HG02840 (cell line): ENCODE results near the gene COPG1.

Experiments
- ATAC-seq: cut with Tn5 transposase; IDR thresholded peaks from one replicate; pipeline ENCODE4 v1.9.1; 2021; ENCODE audit warnings: mild to moderate bottlenecking, moderate library complexity, moderate number of reproducible peaks; ENCODE audit not compliant: unreplicated experiment, low FRiP score

The COPG1 gene

DNA sequence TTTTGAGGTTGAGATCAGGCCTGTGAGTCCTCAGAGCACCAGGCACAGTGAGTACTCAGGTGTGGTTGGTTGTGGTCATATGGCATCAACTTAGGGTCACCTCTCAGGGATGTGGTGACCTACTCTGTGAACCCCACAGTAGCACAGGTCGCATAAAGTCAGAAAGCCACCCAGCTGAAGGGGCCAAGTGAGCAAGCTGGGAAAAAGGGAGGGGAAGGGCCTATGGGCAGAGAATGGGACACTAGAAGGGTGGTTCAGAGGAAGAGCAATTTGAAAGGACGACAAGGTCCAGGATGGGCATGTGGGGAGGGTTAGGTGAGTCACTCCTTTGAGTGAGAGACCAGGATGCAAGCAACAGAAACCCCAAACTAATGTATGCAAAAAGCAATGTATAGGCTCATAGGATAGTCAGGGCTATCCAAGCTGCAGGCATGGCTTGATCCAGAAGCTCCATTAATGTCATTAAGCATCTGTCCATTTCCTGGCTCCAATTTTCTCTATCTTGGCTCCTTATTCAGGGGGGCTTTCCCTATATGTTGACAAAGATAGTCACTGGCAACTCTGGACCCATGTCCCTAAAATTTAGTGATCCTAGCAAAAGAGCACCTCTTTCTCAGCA is 62.7 kb downstream of the COPG1 start:
- no peak for ATAC-seq

DNA sequence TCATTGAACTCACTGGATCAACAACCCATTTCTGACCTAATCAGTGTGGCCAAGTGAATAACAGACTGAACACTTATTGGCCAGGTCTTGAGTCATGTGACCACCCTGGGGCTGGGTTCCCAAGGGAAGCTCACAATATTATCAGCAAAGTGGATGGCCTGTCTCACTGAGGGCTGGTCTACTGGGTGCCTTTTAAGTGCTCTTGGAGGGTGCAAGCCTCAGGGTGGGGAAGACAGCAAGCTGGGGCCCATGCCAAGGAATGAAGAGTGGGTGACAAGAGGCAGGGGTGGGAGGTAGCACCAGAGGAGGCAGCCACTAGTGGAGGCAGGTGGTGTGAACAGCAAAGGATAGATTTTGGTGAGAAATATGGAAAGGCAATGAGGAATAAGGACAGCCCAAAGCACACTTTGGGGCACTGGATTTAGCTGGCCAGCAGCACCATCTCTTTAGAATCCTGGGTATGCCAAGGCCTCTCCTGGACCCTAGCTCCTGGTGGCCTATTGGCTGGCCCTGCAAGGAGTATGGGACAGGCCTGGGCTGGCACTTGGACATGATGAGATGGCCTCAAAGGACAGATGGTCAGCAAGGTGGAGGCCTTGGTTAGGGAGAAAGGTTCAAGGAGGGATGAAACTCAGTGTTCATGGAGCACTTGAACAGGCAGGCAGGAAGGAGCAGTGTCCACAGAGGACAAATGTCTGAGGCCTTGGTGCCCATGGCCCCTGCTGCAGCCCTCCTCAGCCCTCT is 63.4 kb downstream of the COPG1 start:
- no peak for ATAC-seq

DNA sequence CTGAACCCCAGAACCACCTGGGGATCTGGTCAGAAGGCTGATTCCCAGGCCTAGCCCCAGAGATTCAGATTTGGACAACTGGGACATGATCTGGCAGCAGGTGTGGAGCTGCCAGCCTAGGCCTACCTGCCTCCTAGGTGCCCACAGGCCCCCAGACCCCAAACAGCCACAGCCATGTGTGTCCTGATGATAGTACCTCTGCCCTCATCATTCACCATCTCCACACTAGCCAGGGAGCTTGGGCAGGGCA is 63.9 kb downstream of the COPG1 start:
- no peak for ATAC-seq

DNA sequence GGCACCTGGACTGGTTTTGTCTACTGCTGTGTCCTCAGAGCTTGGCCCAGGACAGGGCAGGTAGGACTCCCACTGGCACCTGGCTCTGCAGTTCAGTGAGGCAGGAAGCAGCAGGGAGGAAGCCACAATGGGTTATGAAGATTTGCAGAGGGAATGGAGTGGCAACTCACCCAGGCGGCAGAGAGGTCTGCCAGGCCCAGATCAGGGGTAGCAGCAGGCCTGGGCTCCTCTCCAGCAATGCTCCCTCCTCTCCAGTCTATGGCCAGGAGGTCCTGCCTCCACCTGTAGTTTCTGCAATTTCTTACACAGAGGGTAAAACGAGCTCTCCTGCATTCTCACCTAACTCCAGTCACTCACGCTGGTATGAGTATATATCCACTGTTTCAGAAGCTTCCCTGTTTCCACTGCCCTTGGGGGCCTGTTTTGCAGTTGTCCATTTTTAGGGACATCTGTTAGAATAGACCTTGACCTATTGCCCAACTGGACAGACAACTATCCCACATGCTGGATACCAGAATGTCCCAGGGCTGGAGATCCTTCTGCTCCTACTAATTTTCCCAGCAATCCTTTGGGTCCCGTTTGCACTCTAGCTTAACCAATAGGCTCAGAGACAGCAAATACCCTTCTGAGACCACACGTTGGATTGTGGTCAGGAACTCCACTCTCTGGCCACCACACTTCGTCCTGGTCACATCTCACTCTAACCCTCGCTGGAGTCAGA is 64.4 kb downstream of the COPG1 start:
- no peak for ATAC-seq

DNA sequence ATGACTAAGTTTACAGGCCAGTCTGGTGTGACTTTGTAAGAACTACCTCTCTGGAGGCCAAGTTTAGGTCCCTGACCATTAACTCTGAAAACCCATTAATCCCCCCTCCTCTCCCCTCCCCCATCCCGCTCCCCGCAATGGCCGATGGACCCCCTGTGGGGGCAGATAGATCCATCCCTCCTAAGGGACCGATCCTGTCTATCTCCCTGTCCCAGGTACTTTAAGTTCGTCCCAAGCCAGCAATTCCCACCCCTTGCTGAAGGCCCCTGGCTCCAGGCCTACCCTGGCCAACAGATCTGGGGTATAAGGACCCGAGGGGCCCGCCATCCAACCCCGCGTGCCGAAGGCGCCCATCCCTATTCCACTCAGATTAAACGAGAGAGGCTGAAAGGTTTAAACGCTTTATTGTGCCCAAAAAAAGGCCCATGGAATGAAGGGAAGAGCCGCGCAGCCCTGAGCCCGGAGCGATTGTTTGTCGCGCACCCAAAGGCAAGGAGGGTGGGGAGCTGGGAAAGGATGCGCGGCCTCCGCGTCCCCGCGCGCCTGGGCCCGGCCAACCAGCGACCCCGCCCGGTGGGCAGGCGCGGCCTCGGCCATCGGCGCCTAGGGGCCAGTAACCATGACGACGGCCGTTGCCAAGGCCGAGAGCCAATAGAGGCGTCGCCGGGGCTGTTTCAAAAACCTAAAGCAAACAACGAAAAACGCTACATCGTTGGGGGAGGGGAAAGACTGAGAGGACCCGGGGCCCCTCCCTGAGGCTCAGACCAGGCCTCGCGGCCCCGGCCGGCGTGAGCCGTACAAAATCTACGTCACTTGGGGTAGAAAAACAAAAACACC is 65.2 kb downstream of the COPG1 start:
- no peak for ATAC-seq

DNA sequence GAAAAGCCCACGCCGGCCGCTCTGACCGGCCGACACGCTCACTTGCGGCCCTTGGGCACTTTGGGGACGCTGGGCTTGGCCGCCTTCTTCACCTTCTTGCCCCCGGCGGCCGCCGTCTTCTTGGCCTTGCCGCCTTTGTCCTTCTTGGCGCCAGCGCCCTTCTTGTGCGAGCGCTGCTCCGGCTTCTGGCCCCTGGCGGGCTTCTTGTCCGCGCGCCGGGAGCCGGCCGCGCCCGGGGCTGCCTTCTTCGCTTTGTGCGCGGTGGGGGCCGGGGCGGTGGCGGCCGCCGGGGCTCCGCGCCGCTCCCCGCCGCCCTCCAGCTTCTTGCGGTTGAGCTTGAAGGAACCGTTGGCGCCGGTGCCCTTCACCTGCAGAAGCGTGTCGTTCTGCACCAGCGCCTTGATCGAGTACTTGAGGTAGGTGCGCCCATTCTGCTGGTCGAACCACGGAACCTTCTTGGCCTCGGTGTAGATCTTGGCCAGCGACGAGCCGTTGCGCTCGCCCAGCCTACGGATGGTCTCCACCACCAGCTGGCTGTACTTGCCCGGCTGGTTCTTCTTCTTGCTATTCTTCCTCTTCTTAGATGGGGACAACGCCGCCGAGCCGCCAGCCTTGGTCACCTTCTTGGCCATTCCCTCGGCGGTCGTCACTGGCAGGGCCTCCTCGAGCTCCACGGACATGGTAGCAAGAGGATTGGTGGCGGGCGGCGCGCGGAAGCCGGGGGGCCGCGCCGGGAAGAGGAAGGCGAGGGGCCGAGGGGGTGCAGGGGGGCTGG is 66.0 kb downstream of the COPG1 start:
- no peak for ATAC-seq

DNA sequence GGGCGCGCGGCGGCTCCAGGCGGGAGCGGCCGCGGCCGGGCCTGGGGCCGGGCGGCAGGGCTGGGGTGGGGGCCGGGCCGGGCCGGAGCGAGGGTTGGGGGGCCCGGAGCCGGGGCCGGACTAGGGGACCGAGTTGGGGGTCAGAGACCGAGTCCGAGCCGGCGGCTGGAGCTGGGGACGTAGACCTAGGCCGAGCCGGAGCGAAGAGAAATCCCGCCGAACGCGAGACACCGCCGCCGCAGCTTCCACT is 66.5 kb downstream of the COPG1 start:
- ATAC-seq = no peak

DNA sequence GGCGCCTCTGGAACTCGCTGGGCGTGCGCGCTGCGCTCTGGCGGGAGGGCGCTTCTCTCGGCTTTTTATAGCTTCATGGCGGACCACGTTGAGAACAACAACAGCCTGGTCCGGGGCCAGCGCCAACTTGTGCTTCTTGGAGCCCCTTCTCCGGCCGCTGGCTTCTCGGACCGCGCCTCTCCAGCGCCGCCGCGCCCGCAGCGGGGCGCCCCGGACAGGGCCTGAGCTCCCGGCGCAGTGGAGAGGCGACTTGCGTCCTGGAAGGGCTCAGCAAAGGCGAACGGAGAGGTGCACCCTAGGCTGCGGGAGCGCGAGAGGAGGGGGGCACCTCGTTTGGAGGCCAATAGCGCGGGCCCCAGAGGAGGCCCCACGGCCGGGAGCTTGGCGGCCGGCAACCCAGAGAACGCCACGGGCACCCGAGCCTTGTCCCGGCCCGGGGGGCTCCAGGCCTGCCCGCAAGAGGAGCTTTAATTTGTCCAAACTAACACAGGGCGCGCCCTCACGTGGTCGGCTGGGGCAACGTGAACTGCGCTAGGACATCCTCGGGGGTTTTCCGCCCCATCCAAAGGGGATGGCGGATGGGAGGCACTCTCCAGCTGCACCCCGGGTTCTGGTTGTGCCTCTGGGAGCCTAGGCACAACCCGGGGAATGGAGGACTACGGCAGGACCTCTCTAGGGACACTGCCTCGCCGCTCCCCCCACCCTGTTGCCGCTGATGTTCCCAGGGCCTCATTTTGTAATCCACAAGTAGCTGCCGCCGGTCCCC is 67.0 kb downstream of the COPG1 start:
- ATAC-seq = no peak

DNA sequence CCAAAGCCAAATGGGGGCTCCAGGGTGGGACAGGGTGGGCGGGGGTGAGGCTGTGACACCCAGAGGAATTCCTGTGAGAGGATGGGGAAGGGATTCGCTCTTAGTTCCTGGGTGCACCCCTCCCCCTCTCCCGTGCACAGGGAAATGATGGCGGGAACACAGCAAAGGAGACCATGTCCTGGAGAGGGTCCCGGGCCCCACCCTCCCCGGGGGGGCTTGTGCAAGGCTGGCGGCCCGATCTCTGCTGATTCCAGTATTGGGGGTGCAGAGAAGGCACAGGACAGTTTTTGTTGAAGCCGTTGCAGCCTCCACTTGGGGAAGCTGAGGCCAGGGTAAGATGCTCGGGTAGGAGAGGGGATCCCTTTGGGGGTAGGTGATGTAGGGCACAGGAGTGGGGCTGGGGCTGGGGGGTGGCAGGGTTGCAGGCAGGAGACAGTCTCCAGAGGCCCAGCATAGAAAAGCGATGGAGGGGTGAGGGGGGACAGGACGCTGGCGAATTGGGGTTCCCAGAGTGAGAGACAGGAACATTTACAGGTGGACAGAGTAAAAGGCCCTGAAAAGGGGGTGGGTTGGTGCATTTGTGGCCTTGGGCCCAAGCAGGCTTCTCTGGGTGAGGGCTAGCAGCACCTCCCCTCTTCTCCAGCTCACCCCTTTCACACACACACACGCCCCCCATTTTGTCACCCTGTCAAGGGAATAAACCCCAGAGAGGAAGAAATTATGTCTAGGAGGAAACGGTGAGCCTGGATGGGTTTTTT is 67.8 kb downstream of the COPG1 start:
- no peak for ATAC-seq

DNA sequence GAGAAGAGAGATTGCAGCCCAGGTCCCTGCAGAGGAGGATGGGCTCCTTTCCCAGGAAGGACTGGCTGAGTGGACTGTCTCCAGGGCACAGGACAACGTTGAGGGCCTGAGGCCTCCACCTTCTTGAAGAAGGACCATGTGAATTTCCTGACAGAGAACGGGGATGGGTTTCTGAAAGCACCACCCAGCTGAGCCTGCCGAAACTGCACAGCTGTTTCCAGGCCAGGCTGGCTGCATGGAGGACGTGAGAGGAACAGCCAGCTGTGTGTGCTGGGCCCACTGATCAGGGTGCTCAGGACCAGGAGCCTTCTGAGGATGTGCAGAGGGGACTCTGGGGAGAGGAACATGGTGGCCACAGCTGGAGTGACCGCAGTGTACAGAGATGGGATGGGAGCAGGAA is 68.4 kb downstream of the COPG1 start:
- ATAC-seq = no peak

DNA sequence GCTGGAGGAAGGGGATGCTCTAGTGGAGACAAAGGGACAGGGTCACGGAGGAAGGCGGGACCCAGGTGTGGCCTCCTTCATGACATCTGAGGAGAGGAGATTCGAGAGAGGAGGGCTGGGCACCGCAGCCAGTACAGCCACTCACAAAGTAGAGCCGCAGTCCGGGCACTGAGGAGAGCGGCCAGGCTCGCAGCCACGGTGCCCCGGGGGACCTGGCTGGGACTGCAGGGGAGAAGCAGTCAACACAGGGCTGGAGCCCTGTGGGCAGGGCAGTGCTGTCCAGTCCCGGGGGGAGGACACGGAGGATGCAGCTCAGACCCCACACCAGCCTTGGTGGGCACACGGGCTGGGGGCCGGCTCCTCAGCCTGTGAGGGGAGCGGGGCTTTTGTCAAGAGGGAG is 69.5 kb downstream of the COPG1 start:
- ATAC-seq = no peak

DNA sequence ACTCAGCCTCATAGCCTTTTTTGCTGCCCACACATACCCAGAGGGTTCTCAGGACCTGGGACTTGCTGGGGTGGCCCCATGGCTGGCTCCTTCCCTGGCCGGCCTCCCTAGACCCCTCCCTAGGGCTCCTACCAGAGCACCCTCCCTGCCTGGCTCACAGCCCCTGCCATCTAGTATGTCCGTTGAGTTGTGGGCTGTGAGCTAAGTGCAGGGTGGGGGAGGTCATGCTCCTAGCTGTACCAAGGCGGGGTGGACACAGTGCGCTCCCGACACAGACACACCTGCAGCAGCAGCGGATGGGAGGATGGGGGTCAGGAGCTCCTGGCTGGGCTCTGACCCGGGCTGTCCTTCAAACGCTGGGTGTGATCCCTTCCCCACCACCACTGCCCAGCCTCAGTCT is 70.9 kb downstream of the COPG1 start:
- no peak for ATAC-seq

DNA sequence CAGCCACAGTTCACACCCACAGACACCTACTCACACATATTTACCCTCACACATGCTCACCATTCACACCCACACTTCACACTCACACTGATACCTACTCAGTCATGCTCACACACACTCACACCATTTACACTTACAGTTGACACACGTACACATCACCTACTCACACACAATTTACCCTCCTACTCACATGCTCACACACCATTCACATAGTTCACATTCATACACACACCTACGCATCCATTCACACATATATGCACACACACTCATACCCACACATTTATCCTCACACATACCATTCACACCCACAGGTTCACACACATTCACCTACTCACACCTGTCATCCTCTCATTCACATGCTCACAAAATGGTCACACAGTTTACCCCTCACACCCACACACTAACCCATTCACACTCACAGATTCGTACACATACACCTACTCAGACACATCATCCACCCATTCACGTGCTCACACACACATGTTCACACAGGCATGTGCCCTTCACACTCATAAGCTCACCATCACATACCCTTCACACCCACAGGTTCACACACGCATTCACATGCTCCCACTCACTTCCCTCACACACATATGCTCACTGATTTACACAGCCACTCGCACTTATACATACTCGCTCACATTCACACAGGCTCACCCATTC is 71.5 kb downstream of the COPG1 start:
- ATAC-seq = no peak

DNA sequence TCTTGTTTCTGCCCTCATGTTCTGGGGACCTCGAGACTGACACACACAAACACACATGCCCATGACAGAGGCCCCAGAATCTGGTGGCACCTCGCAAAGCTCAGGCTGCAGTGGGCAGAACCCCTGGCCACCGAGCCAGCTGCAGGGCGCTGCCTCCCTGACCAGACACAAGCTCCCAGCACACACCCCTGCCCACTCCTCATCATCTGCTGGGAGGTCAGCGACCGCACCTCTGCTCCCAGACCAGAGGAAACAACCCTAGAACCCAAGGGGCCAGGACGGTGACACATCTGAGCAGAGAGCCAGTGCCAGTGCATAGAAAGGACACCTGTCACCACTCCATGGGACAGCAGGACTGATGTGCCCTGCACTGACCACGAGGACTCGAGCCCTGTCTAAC is 72.5 kb downstream of the COPG1 start:
- ATAC-seq = no peak

DNA sequence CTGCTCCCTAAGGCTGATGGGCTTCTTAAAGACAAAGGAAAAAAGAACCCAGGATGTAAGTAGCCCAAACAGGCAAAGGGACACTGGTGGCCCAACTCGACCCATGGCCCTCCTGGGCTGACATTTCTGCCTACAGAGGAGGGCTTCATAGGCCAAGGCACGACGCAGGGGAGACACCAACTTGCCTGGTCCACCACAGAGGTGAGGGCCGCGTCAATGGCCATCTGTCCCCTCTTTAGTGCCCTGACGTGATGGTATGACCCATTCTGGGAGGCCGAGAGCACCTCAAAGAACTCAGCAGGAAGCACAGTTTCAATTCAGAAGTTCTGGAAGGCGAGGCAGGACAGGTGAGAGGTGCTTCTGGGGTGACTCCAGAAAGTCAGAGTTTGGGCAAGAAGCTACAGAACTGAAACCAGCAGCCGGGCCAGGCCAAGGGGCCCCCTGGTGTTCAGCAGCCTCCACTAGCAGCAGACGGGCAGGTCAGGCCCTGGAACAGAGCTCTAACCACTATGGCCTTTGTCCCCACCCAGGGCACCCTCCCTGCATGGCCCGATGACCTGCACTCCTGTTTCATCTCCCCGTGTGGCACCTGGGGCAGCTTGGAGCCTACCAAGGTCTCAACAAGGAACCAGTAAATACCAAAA is 74.4 kb downstream of the COPG1 start:
- no peak for ATAC-seq

DNA sequence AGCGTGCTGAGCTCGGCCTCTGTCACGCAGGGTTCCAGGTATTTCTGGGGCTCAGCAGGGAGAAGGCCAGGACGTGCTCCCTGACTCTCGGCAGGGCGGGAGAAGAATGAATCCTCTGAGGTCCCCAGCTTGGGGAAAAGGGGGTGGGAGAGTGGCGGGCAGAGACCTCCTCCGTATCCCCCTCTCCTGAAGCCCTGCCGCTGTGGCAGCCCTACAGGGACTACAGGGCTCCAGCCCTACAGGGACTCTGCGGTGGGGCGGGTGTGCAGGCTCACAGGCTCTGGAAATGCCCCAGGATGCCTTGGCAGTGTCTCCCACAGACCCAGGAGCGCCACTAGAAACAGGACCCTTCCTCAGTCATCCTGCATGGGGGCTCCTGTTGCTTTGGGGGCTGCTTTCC is 75.4 kb downstream of the COPG1 start:
- ATAC-seq = no peak

DNA sequence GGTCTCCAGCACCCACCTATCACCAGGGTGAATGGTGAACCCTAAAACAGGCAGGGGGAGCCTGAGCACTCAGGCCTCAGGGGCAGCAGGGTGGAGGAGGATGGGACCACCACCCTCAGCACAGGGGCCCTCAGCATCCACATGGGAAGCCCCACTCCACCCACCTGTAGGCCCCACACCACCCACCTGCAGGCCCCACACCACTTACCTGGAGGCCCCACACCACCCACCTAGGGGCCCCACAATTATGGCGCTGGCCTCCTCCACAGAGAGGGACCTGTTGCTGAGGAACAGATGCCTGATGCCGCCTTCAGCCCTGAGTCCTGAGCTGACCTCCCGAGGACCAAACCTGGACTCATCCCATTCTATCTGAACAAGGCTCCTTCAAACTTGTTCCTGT is 76.0 kb downstream of the COPG1 start:
- no peak for ATAC-seq

DNA sequence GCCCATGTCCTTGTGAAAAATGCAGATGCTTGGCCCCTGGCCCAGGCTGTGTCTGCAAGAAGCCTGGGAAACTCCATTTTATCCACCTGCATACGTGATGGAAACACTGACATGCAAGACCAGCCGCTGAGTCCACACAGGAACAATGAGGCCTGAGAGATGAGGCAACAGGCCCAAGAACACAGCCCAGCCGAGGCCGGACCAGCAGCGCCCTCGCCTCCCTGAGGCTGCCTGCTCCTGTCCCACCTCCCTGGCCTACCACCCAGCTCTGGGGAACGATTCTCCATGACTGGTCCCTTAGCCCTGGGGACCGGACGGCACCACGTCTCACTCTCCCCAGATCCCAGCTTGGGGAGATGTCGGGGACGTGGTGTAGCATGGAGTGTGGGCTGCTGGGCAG is 76.7 kb downstream of the COPG1 start:
- ATAC-seq = no peak
